ENCODE results near the gene GGT7. TPM values are rescaled to one million over a fixed set of nuclear protein-coding genes. Genes with fewer than 3 reads are reported as not detected.
A peak's percentile ranks its signal among the peaks of the same experiment; 100 is the strongest.

GGT7 gene
- total RNA-seq, 1 donor from 2014 or later = 17.3 TPM

DNA sequence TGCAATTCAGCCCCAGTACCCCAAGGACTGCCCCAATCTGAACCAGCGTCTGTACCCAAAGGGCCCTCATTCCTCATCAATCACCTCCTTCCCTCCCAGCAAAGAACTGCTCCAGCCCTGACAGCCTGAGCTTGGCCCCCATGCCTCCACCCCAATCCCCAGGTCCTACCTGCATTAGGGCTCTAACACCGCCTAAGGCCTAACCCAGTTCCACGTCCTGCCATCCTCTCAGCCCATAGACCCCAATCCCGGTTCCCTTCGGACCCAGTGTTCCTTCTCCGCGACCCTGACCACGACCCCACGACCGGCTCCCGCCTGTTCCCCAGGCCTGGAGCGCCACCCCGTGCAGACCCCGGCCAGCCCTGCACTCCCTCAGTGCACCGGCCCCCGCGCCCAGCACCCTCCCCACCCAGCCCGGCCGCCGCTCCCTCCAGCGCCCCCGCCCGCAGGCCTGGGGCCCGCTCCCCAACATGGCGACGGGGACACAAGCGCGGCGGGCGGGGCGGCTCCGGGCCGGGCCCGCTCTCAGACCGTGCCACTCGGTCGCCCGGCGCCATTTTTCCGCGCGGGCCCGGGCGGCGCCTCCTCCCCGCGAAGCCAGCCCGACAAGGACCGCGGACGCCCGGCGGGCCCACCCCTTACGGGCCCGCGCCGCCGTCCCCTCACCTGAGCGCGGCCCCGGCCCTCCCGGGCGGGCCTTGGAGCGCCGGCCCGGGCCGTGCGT lies 47.7 kb downstream of the GGT7 start:
- Mint-ChIP-seq H3K4me3 (ENCODE audit: unreplicated experiment) (peak overlapping the region; percentile 99), H3K4me1 (ENCODE audit: low read depth, unreplicated experiment) (peaks cover 13% of the 10 kb centered on the region), H3K27me3 (ENCODE audit: low read depth, unreplicated experiment) (peaks cover under 1% of the 10 kb centered on the region), H3K9me3 (ENCODE audit: unreplicated experiment) (no peaks in the 10 kb centered on the region), H3K36me3 (ENCODE audit: low read depth, unreplicated experiment) (peaks cover 10% of the 10 kb centered on the region), H3K27ac (ENCODE audit: unreplicated experiment) (peak overlapping the region; percentile 84)
- Histone ChIP-seq H3K4me2 (ENCODE audit: low read length) (peak overlapping the region; percentile 96), H3K27me3 (ENCODE audit: insufficient read depth, low read length) (no peaks in the 10 kb centered on the region), H4K20me1 (ENCODE audit: insufficient read depth, low read length) (peaks cover 47% of the 10 kb centered on the region), H3K9ac (ENCODE audit: low read length) (peak overlapping the region; percentile 96), H3K4me1 (ENCODE audit: insufficient read depth, low read length) (no peaks in the 10 kb centered on the region), H3K36me3 (ENCODE audit: insufficient read depth, low read length) (no peaks in the 10 kb centered on the region), H3K4me3 (ENCODE audit: insufficient read depth, low read depth, low read length) (peak overlapping the region; percentile 98), H3K79me2 (ENCODE audit: insufficient read depth, low read length) (peaks cover 52% of the 10 kb centered on the region), H3K27ac (ENCODE audit: low read depth, low read length) (peak overlapping the region; percentile 86), H3K9me3 (ENCODE audit: insufficient read depth, low read depth, low read length) (no peaks in the 10 kb centered on the region), H2AFZ (ENCODE audit: low read depth, low read length) (peak overlapping the region; percentile 91)
- DNase-seq (ENCODE audit: low read depth) (peak; percentile 19), FAIRE-seq (no peak)
- no peak for TF ChIP-seq EZH2 (IDR thresholded peaks at IDR 0.05; ENCODE audit: insufficient read depth, low read length)
- TF ChIP-seq, protein P1, sequence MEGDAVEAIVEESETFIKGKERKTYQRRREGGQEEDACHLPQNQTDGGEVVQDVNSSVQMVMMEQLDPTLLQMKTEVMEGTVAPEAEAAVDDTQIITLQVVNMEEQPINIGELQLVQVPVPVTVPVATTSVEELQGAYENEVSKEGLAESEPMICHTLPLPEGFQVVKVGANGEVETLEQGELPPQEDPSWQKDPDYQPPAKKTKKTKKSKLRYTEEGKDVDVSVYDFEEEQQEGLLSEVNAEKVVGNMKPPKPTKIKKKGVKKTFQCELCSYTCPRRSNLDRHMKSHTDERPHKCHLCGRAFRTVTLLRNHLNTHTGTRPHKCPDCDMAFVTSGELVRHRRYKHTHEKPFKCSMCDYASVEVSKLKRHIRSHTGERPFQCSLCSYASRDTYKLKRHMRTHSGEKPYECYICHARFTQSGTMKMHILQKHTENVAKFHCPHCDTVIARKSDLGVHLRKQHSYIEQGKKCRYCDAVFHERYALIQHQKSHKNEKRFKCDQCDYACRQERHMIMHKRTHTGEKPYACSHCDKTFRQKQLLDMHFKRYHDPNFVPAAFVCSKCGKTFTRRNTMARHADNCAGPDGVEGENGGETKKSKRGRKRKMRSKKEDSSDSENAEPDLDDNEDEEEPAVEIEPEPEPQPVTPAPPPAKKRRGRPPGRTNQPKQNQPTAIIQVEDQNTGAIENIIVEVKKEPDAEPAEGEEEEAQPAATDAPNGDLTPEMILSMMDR (IDR thresholded peaks at IDR 0.05; ENCODE audit: insufficient read depth, low read depth, low read length) = no peak

DNA sequence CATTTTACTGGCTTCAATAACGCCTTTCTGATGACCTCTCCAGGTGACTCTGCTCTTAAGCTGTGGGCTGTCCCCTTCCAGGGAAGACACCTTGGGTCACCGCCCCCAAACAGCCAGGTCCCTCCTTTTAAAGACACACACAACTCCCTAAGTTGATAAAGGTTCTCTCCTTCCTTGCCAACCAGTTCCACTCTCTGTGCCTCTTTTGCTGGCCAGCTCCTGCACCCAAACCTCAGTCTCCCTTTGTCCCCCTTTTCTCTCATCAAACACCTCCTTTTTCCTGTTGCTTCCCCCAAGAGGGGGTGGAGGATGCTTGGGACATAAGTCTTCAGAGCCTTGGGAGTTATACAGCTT lies 48.2 kb downstream of the GGT7 start:
- peak overlapping the region; percentile 91 for H2AFZ ChIP-seq (ENCODE audit: low read depth, low read length)
- H3K27ac Mint-ChIP-seq (ENCODE audit: unreplicated experiment) = peak overlapping the region; percentile 84
- H3K27me3 ChIP-seq (ENCODE audit: insufficient read depth, low read length) = no peaks in the 10 kb centered on the region
- no peaks in the 10 kb centered on the region for H3K9me3 Mint-ChIP-seq (ENCODE audit: unreplicated experiment)
- H3K4me1 Mint-ChIP-seq (ENCODE audit: low read depth, unreplicated experiment) = peaks cover 13% of the 10 kb centered on the region
- H3K9me3 ChIP-seq (ENCODE audit: insufficient read depth, low read depth, low read length) = no peaks in the 10 kb centered on the region
- peak overlapping the region; percentile 99 for H3K4me3 Mint-ChIP-seq (ENCODE audit: unreplicated experiment)
- peak overlapping the region; percentile 98 for H3K4me3 ChIP-seq (ENCODE audit: insufficient read depth, low read depth, low read length)
- FAIRE-seq (no peak), DNase-seq (ENCODE audit: low read depth) (peak; percentile 16)
- peaks cover 10% of the 10 kb centered on the region for H3K36me3 Mint-ChIP-seq (ENCODE audit: low read depth, unreplicated experiment)
- peaks cover 52% of the 10 kb centered on the region for H4K20me1 ChIP-seq (ENCODE audit: insufficient read depth, low read length)
- H3K79me2 ChIP-seq (ENCODE audit: insufficient read depth, low read length) = peaks cover 58% of the 10 kb centered on the region
- peak overlapping the region; percentile 96 for H3K9ac ChIP-seq (ENCODE audit: low read length)
- H3K36me3 ChIP-seq (ENCODE audit: insufficient read depth, low read length) = no peaks in the 10 kb centered on the region
- H3K4me1 ChIP-seq (ENCODE audit: insufficient read depth, low read length) = no peaks in the 10 kb centered on the region
- H3K4me2 ChIP-seq (ENCODE audit: low read length) = peak overlapping the region; percentile 96
- no peaks in the 10 kb centered on the region for H3K27me3 Mint-ChIP-seq (ENCODE audit: low read depth, unreplicated experiment)
- H3K27ac ChIP-seq (ENCODE audit: low read depth, low read length) = peak overlapping the region; percentile 86
- TF ChIP-seq, protein P1 (IDR thresholded peaks at IDR 0.05; ENCODE audit: insufficient read depth, low read depth, low read length) = no peak
- TF ChIP-seq EZH2 (IDR thresholded peaks at IDR 0.05; ENCODE audit: insufficient read depth, low read length) = no peak

DNA sequence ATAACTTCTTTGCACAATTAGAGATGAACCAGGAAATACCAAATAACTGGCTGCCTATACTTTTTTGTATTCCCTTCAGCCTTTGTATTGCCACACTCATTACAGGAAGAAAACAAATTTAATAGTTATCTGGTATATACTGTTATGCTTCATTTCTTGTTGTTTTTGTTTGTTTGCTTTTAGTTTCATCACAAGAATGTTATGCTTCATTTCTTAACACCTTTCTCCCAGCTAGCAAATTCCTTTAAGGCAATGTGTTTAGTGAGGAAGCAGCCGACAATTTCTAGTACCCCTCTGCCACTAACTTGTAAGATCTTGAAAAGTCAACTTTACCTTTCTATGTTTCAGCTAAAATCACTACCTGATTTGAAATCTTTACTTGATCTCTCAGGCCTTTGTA lies 48.6 kb downstream of the GGT7 start:
- H3K27ac Mint-ChIP-seq (ENCODE audit: unreplicated experiment) = peak overlapping the region; percentile 84
- Histone ChIP-seq H3K4me1 (ENCODE audit: insufficient read depth, low read length) (no peaks in the 10 kb centered on the region), H4K20me1 (ENCODE audit: insufficient read depth, low read length) (peaks cover 56% of the 10 kb centered on the region), H3K9me3 (ENCODE audit: insufficient read depth, low read depth, low read length) (no peaks in the 10 kb centered on the region), H3K79me2 (ENCODE audit: insufficient read depth, low read length) (peaks cover 62% of the 10 kb centered on the region), H3K27me3 (ENCODE audit: insufficient read depth, low read length) (no peaks in the 10 kb centered on the region), H3K9ac (ENCODE audit: low read length) (peak overlapping the region; percentile 96), H3K36me3 (ENCODE audit: insufficient read depth, low read length) (no peaks in the 10 kb centered on the region), H3K27ac (ENCODE audit: low read depth, low read length) (no peak overlapping the region), H2AFZ (ENCODE audit: low read depth, low read length) (no peak overlapping the region), H3K4me3 (ENCODE audit: insufficient read depth, low read depth, low read length) (peak overlapping the region; percentile 98), H3K4me2 (ENCODE audit: low read length) (peak overlapping the region; percentile 96)
- no peaks in the 10 kb centered on the region for H3K27me3 Mint-ChIP-seq (ENCODE audit: low read depth, unreplicated experiment)
- no peaks in the 10 kb centered on the region for H3K9me3 Mint-ChIP-seq (ENCODE audit: unreplicated experiment)
- H3K4me1 Mint-ChIP-seq (ENCODE audit: low read depth, unreplicated experiment) = peaks cover 13% of the 10 kb centered on the region
- DNase-seq (ENCODE audit: low read depth) = no peak
- FAIRE-seq = no peak
- H3K4me3 Mint-ChIP-seq (ENCODE audit: unreplicated experiment) = peak overlapping the region; percentile 99
- H3K36me3 Mint-ChIP-seq (ENCODE audit: low read depth, unreplicated experiment) = peaks cover 10% of the 10 kb centered on the region
- TF ChIP-seq EZH2 (IDR thresholded peaks at IDR 0.05; ENCODE audit: insufficient read depth, low read length) = no peak
- TF ChIP-seq, protein P1 (IDR thresholded peaks at IDR 0.05; ENCODE audit: insufficient read depth, low read depth, low read length) = no peak
